ENCODE results near the gene TMEM163.
"Not testable (repeated sequence)": the region's sequence is repeated elsewhere in the genome, so short reads cannot be mapped to it uniquely, and the experiment has no call there.

Gene TMEM163

DNA sequence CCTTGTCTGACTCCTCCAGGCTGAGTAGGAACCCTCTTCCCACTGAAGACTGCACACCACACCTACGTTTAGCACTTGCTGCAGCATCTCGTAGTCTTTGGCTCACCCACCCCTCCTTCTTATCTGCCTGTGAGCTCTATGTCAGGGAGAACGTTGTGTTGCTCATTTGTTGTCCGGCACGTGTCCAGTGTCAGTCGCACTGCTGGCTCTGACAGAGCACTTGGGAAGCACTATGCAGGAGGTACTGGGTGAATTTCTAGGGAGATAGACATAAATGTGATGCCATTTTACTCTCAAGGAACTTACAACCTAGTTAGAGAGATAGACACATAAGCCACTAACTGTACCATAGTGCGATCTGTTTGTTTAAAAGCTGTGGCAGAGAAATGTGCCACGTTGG lies 241.8 kb downstream of the TMEM163 start:
- H3K27ac ChIP-seq, H3K4me3 ChIP-seq: not testable (repeated sequence)

DNA sequence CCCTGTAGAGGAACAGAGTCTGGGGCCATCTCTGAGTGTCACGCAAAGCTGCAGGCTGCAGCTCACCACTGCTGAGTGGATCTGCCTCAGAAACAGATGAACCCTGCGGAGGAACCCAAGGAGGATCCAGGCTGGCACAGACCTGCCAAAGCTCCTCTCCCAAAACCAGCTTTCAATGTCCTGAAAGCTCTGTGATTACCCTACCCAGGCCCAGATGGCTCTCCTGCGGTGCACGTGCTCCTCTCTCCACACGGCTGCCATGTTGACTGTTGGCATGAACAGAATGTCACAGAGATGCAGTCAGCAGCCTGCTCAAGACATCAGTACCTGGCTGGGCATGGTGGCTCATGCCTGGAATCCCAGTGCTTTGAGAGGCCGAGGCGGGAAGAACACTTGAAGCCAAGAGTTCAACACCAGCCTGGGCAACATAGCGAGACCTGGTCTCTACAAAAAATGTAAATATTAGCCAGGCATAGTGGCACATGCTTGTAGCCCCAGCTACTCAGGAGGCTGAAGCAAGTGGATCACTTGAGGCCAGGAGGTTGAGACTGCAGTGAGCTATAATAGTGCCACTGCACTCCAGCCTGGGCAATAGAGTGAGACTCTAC lies 248.1 kb downstream of the TMEM163 start:
- Histone ChIP-seq H3K27ac (no peak overlapping the region), H3K4me3 (no peak overlapping the region)

DNA sequence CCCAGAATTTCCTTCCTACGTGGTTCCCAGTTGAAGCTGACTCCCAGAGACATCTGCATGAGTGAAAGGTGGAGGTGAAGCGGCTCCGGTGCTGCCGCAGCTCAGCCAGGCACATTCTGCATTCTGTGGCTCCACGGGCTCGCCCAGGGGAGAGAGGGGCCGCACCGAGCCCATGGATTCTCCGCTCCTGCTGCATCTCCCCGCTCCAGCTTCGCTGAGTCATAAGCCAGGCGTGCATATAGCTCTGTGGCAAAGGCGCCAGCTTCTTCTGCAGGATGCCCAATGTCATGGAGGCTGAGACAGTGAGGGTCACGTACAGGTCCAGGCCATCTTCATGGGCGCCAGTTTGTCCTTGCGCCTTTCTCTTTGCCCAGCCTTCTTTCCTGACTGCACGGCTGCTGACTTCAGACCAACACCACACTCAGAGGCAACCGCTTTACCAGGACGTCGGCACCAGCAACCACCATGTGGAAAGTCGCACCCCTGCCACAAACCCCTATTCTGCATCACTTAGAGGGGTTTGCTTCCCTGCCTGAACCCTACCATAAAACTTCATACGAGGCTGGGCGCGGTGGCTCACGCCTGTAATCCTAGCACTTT lies 249.2 kb downstream of the TMEM163 start:
- Histone ChIP-seq H3K27ac (no peak overlapping the region), H3K4me3 (no peak overlapping the region)

DNA sequence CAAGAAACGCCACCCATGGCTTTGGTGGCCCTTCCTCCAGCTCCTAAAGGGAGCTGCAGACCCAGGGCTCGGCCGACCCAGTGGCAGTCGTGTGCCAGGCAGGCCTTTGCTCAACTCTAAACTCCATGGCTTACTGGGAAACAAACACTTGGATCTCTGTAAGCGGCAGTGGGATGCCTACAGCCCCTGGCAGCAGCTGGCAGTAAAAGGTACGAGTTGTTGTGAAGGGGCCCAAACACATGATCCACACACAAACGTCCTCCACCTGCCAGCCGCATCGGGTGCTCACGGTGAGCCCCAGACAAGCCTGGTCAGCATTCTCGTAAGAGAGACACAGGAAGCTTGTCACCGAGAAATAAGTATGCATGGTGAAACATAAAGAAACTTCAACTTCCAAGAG lies 250.0 kb downstream of the TMEM163 start:
- H3K4me3 ChIP-seq, result no peak overlapping the region

DNA sequence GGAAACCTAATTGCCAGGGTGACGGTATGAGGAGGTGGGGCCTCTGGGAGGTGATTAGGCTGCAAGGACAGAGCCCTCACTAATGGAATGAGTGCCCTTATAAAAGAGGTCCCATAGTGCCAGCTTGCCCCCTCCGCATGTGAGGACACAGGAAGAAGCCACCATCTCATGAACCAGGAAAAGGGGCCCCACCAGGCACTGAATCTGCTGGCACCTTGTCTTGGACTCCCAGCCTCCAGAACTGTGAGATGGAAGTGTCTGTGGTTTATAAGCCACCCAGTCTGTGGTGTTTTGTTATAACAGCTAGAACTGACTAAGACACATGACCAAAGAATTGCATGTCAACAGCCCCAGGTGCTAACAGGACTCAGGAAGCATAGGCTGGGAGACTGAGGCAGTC lies 250.6 kb downstream of the TMEM163 start:
- Histone ChIP-seq H3K27ac (no peak overlapping the region), H3K4me3 (no peak overlapping the region)

More for the DNA sequence above, 250.0 kb downstream of the TMEM163 start:
- H3K27ac ChIP-seq, result no peak overlapping the region

DNA sequence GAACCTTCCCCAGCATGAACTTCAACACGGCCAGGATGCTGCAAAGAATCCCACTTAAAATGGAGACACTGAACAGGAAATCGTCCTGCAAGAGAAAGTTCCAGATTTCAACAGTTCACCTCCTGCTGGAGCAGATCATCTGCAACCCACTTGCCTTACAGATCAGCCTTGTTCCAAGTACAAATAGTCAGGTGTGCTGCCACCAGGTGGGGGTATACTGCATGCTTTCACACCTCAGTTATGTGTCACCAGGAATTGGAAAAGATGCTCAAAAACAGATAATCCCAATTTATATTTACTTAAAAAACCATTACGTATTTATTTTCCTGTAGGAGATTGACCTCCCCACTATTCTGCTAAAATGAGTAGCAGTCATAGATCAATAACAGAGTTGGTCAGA lies 252.7 kb downstream of the TMEM163 start:
- H3K27ac ChIP-seq, result no peak overlapping the region
- H3K4me3 ChIP-seq, result no peak overlapping the region

DNA sequence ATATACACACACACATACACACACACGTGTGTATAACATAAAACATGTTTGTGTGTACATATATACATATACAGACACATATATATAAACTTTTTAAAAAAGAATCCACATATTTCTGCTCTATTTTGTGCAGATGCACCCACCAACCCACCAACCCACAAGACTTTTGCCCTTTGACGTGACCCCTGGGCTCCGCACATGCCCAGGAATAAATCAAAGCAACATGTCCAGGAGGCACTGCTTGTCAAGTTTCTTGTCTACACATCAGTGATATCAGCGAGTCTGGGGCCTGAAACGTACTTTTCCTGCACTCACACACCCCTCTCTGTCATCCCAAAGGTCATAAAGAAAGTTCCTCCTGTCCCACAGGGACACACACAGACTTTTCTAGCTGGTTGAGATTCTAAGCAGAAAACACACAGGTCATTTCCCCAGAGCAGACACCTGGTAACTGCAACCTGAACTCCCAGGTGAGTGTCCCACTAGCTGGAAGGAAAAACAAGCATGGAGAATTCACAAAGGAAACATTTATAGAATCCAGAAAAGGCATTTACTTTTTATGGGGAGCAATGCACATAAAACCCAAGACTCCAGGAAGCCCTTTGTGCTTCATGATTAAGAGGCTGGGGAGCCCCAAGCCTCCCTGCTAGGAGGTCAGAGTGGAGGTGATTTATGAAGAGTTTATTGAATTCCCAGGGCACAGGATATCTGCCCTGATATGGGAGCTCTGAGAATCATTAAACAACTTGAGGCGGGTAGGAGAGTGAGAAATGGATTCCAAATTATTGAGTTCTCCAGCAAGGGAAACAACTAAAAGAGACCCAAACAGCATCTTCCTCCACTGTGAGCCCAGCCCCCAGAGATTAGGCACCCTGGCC lies 253.3 kb downstream of the TMEM163 start:
- H3K4me3 ChIP-seq, result no peak overlapping the region
- no peak overlapping the region for H3K27ac ChIP-seq

DNA sequence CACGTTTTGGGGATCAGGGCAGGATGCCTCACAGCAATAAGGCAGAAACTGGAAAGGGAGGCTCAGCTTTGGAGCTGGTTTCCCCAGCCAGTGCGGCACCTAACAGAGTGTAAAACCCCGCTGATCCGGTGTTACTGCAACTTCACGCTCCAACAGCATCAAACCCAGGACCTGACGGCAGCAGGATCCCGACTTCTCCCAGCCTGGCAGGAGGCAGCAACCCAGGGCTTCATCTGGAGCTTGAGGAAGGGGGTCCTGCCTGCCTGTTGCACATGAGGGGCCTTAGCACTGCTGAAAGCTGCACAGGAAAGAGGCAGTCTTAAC lies 255.1 kb downstream of the TMEM163 start:
- no peak overlapping the region for H3K27ac ChIP-seq
- no peak overlapping the region for H3K4me3 ChIP-seq

DNA sequence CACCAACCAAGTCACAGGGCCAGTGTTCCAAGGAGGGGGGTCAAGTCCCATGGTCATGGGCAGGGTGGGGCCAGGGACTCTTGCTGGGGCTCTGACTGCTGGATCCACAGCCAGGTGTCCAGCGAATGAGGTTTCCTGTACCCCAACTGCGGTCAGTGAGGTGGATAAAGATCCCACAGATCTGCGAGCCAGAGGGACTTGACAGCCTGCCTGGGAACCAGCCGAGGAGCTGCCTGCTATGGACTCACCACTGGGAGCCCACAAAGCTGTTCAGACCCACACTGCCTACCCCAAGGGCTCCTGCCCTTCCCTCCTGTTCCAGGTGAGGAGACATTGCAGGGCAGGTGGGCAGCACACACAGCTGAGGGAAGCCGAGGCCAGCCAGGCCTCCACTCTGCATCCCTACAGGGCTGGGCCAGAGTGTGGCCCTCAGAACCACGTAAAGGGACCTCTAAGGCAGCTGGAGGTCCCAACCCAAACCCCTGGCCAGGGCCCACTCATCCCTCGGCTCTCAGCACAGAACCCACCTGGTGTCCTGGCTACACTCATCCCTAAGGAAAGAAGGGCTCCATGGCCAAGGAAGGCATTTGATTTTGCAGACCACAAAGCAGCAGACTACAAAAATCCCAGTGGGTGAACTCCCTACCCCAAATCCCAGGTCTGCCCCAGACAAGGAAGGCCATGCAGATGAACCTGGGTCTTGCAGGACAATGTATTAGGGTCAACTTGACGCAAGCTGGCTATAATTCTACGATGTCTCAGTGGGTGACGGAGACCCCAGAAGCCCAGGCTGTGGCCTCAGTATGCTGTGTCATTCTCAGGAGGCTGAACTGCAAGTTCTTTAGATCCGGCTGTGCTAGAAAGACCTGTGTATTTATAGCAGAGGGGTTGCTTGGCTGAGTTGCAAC lies 255.8 kb downstream of the TMEM163 start:
- Histone ChIP-seq H3K4me3 (no peak overlapping the region), H3K27ac (no peak overlapping the region)

DNA sequence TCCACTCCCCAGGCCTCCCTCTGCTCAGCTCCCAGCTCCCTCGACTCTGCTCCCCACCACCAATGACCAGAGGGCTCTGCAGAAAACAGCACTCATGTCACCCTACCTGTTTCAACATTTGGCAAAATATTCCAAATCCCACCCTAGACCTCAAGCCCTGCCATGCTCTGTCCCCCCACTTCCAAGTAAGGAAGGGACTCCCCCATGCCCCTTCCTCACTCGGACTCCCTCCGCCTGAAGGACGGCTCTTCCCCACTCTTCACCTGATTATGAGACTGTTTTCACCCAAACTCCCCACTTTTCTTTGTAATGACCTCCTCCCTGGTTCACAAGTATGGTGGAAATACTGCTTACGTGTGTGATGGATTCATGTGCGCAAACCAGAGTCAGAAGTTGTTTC lies 256.5 kb downstream of the TMEM163 start:
- H3K4me3 ChIP-seq, result no peak overlapping the region
- H3K27ac ChIP-seq, result no peak overlapping the region

DNA sequence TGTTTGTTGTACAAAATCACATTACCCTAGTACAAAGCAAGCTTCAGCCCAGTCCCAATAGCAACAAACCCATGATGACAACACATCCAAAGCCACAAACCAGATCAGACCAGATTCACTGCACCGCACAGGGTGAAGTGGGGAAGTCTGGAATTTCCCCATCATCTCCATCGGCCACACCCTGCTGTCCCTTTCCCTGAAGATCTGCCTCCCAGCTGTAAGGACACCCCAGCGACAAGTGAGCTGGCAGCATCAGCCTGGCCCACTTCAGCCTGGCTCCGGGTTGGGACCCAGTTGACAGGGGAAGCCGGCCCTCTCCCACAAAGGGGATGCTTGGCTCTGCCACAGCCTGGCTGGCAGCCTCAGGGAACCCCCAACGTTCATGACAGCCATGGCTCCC lies 257.3 kb downstream of the TMEM163 start:
- H3K27ac ChIP-seq, result no peak overlapping the region

DNA sequence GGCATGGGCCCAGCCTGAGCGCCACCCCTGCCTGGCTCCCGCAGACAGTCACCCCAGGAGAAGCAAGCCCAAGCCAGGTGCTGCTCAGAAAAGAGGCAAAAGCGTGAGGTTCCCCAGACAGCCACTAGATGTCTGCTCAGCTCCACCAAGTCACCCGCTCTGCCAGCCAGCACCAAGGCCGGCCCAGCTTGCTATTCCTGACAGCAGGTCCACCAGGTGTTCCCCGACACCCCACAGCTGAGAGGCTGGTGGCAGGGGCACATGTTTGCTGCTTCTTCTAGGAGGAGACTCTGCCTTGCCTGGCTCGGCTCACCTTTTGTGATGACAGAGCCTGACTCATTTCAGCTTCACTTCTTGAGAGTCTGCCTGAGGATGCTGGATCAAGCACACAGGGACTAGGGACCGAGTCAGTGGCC lies 258.2 kb downstream of the TMEM163 start:
- H3K27ac ChIP-seq, result peak overlapping the region in 1 of 21 experiments; percentile 43

More for the DNA sequence above, 257.3 kb downstream of the TMEM163 start:
- no peak overlapping the region for H3K4me3 ChIP-seq

DNA sequence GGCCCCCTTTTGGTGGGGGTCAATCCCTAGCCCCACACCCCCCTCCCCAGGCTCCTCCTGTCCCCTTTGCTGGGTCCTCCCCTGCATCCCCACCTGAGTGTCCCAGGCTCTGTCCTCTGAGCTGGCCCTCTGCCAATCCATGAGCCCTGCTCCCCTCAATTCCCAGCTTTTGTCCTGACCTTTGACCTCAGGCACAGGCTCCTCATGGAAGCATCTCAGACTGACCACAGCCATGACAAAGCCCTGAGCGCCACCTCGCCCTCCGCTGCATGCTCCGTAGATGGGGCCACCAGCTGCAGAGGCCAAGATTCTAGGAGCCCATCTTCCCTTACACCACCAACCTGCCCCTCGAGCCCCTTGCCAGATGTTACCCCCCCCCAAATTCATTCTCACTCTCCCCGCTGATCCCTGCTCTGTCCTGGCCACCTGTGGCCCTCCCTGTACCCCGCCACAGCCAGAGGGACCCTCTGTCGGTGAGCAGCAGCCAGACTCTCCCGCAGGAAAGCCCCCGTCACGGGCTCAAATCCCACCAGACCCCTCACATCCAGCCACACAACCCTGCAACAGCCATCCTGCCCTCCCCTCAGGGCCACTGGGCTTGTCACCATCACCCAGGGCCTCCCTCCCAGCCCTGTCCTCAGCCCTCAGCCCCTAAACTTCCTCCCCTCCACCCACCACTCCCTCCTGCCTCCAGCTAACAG lies 258.9 kb downstream of the TMEM163 start:
- no peak overlapping the region for H3K4me3 ChIP-seq
- H3K27ac ChIP-seq, result no peak overlapping the region

More for the DNA sequence above, 258.2 kb downstream of the TMEM163 start:
- no peak overlapping the region for H3K4me3 ChIP-seq

DNA sequence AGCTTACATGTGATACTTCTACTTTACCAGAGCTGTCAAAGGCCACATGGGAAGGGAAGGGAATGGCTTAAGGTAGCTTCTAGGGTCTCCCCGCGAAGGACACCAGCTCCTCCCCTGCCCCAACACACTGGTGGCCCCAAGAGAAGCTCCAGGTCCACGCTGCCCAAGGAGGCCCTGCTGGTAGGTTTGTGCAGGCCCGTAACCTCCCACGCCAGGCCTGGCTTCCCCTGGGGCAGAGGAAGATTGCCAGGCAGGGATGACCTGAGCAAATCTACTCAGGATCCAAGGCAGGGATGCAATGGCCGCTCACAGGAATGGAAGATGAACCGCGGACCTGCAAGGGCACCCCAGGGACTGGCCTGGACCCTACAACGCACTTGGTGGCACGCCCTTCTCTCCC lies 259.9 kb downstream of the TMEM163 start:
- Histone ChIP-seq H3K4me3 (no peak overlapping the region), H3K27ac (no peak overlapping the region)

DNA sequence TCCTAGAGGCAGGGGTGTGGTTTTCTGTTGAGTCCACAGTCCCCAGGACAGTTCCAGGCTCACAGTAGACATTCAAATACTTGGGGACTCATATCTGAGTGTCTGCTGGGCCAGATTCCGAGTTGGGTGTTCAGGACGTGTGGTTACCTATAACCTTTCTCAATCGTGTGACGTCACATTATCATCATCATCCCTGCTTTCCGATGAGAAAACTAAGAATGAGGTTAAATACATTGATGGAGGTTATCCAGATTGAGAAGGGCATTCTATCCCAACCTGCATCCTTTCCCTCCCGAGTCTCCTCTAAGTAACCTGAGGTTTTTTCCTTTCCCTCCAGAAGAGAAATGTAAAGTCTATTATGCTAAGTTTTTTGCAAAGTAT lies 260.3 kb downstream of the TMEM163 start:
- no peak overlapping the region for H3K27ac ChIP-seq

DNA sequence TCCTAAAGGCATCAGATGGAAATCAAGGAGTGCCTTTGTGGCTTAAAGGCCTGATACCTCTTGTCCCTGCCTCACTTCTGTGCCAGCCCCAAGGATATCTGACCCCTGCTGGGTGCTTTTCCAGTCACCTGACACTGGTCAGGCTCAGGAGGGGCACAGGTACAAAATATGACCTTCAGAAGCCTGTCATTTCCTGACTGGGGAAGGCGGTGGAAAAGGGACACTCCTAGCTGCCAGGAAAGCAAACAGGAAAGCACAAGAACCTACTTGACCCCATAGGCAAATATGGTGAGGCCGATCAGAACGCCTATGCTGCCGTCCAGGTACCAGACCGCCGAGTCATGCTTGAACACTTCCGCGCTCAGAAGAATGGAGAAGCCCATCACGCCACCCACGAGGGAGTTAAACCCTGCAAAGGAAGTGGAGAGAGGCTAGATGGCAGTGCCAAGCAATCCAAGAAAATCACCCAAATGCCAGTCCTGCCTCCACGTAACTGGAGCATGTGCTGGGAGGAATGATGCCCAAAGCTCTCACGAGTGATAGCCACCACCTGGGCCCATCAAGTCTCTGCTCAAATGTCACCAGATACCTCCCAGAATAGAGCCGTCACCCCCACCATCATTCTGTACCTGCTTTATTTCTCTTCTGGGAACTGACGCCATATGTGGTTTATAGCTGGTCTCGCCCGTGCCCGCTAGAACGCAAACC lies 260.9 kb downstream of the TMEM163 start:
- no peak overlapping the region for H3K4me3 ChIP-seq
- H3K27ac ChIP-seq, result no peak overlapping the region

More for the DNA sequence above, 260.3 kb downstream of the TMEM163 start:
- H3K4me3 ChIP-seq, result no peak overlapping the region

DNA sequence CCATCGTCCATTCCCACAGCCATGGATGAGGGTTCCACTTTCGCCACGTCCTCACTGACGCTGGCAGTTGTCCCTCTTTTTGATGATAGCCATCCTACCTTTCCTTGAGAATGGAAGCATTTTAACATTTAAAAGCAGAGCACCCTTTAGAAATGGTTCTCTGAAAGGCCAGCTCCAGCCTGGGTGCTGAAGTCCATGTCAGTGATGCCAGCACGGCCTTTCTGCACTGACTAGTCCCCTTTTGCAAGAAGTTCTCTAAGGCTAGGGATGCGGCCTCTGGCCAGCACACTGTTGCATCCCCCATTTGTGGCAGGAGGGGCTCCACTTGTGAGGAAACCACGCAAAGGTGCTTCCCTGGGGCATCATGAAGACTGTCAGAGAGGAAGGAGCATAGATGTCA lies 261.4 kb downstream of the TMEM163 start:
- Histone ChIP-seq H3K4me3 (no peak overlapping the region), H3K27ac (no peak overlapping the region)

DNA sequence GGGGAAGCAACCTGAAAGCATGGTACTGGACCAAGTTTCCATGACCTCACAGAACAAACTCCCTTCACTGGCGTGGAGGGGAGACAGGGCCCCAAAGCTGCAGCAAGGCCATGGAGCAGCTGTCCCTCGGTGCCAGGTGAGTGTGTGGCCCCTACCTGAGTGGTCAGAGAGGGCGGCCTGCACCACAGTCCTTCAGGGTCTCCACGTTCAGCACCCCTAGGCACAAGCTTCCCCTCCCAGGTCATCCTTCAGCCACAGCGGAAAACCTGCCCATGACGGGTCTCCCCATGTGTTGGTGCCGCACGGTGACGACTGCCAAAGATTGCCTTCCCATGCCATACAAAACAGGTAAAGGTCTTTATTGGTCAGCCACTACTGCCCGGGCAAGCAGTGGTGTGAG lies 263.4 kb downstream of the TMEM163 start:
- H3K4me3 ChIP-seq, result no peak overlapping the region
- no peak overlapping the region for H3K27ac ChIP-seq

DNA sequence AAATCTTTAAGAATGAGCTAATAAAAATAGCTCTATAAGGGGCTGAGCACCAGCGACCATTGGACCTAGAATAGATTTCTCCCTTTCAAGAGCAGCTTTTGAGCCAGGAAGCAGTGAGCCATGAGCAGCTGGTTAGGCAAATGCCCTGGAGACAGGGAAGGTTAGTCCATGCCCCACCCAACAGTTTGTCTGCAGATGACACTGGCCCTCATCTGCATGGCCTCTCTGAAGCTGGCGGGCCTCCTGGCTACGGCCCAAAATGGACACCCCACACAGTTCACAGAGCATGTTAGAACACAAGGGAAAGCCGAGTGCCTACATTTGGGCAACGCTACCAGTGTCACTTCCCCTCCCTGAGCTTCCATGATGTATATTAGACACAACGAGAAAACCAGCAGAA lies 263.9 kb downstream of the TMEM163 start:
- no peak overlapping the region for H3K27ac ChIP-seq
- H3K4me3 ChIP-seq, result no peak overlapping the region

Data from skin epidermis (tissue), 12 donors.